ENCODE measurements around the gene OR51M1.
"Not testable (repeated sequence)": the region's sequence is repeated elsewhere in the genome, so short reads cannot be mapped to it uniquely, and the experiment has no call there.

OR51M1 gene, protein sequence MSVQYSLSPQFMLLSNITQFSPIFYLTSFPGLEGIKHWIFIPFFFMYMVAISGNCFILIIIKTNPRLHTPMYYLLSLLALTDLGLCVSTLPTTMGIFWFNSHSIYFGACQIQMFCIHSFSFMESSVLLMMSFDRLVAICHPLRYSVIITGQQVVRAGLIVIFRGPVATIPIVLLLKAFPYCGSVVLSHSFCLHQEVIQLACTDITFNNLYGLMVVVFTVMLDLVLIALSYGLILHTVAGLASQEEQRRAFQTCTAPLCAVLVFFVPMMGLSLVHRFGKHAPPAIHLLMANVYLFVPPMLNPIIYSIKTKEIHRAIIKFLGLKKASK

DNA sequence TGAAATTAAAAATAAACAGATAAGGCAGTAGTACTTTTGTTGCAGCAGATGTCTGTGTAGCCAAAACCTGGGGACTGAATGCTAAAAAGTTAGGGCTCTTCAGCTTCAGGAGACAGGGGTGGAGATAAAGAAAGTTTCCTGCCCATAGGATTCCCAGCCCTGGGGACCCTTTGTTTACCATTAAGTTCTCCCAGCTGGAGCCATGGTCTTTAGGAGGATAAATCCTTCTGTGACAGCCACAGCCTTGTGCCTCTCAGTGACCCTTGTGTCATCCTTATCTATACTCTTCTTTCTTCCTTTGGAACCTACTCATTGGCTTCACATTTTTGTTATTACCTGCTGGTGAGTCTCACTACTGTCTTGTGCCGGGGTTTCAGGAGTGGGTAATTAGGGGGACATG lies at the start of gene OR51M1:
OR51M1 (plus strand) TSS at position 237 of the 400 bp plus-strand sequence. CDS start 5,587 bp downstream, outside the sequence.
- DNase-seq (ENCODE audit: low read depth) = no peak

DNA sequence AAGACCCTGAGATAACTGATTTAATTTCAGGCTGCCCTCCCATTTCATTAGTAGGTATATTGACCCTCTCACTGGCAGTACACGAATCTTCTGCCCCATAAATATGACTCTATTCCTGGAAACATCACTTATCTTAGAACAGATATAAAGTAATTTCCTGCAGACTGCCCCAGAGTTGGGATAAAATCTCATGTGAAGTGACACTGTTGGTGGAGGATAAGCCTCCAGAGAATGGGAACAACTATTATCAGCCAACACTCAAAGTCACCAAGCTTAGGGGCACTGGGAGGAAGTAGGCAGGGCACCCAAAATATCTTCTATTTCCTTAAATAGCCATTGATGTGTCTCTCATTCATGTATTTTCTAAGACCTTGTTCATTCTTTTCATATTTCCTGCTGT lies 48.4 kb upstream of the OR51M1 start:
- no peak for DNase-seq (ENCODE audit: low read depth)

DNA sequence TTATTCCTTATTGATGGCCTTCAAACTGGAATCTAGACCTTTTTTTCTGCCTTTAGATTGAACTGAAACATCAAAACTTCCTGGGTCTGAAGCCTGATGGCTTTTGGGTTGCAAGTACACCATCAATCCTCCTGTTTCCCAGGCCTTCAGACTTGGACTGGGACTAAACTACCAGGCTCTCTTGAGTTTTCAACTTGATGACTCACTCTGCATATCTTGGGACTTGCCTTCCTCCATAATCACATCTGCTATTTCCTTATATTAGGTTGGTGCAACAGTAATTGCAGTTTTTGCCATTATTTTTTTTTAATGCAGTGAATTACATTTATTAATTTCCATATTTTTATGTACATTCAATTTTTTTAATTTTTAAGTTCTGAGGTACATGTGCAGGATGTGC lies 47.3 kb upstream of the OR51M1 start:
- no peak for DNase-seq (ENCODE audit: low read depth)

DNA sequence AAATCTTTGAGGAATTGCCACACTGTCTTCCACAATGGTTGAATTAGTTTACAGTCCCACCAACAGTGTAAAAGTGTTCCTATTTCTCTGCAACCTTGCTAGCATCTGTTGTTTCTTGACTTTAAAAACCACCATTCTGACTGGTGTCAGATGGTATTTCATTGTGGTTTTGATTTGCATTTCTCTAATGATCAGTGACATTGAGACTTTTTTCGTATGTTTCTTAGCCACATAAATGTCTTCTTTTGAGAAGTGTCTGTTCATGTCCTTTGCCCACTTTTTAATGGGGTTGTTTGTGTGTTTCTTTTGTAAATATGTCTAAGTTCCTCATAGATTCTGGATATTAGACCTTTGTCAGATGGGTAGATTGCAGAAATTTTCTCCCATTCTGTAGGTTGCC lies 46.4 kb upstream of the OR51M1 start:
- DNase-seq (ENCODE audit: low read depth) = not testable (repeated sequence)

DNA sequence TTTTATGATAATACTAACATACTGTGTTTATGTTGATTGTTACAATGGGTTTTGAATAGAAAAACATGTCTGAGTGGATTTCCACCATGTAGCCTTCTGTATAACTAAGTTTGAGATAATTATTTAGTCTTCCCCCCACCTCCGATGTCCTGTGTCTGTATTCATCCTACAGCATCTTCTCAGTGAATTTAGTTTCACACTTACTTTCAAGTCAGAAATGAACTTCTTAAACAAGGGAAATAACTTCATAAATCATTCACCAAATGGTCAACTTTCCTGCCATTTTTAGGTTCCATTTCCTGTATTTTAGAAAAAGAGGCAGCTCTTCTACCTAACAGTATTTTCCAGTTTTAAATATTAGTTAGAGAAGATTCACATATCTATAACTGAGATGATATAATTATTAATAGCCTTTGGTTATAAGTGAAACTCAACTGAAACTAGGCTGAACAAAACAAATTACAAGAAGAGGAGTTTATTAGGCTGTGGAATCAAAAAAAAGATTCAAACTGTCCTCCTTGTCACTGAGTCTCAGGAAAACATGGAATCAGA lies 43.8 kb upstream of the OR51M1 start:
- DNase-seq (ENCODE audit: low read depth) = no peak

DNA sequence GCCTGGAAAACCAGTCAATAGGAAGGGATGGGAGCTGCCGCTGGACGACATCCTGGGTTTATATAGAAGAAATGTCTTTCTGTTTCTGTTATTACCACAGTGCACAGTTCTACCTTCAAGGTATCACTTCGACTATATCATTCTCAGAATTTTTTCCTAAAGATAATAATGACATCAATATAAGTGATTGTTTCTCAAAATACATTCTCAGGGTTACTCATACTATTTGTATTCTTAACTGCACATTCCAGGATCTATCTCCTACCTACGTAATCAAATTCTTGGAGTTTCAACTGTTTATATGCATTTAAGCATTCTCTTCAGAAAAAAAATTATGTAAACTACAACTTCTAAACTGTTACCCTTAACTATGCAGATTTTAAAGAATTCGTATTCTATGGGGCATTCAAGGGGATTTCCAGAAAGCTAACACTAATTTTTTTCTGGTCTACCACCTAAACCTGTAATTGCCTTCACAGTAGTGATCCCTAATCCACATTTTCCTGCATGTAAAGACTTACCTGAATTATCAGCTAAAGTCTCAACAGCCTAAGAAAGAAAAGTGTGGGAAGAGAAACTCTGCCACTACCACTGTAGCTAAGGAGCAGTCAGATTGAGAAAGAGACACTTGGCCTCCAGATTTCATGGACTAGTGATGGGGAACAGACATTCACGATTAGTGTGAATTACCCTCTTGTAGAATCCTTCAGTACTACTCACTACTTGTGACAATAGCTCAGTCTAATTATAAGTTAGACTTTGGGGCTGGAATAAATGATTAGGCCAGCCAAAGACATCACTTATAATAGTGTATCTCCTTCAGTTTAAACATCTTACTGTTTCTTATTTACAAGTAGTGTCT lies 39.9 kb upstream of the OR51M1 start, which contains the start of gene OR51B5:
OR51B5 (minus strand) TSS at position 51 of the 862 bp plus-strand sequence; CDS start at position 51, 0 bp downstream.
- DNase-seq (ENCODE audit: low read depth) = no peak

DNA sequence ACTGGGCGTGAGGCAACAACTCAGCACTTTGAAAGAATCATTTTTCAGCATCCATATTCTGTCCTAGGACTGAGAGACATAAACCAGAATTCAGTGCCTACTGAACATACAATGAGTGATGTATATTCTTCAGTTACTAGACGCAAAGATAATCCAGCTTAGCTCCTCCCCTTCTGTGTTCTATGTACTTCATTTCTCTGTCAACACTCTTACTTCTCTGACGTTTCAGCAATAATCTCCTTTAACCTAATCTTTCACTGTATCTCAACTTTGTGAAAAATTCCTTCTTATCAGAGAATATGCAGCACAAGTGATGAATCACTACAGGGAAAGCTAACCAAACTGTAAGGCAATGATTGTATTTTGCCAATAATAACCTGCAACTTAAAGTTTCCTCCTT lies 37.8 kb upstream of the OR51M1 start:
- DNase-seq (ENCODE audit: low read depth) = no peak

DNA sequence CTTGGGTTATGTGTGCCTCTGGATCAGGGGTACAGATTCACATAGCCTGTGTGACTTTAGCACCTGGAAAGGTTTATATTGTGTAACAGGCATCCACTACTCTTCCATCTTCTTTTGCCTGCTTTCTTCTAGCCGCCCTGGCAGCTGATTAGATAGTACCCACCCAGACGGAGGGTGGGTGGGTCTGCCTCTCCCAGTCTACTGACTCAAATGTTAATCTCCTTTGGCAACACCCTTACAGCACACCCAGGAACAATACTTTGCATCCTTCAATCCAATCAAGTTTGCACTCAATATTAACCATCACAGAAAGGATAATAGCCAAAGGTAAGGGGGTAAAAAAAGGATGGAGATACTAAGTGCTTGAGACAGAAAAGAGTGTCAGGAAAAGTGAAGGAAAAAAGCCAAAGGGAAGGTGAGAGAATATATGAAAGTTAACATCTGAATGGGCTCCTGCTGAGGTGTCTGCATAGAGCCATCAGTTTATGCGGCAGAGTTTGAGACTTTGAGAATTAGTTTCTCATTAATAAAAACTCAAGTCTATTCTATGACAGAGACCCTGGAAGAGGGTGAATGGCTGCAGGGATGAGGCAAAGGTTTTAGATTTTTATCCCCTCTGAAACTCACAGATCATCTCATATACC lies 34.9 kb upstream of the OR51M1 start:
- no peak for DNase-seq (ENCODE audit: low read depth)

DNA sequence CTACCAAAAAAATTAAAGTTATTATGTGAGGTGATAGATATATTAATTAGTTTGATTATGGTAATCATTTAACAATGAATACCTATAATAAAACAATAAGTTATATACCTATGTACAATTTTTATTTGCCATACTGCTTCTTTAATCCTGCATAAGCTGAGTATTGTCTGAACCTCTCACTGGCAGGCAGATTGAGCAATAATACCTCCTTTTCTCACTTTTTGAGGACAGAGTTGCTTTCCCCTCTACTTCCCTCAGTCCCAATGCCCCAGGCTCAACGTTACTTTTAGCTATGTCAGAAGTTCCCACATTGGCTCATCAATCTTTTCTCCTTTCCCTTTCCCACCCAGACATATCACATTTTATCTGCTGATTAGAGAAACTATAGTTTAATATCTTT lies 34.1 kb upstream of the OR51M1 start:
- DNase-seq (ENCODE audit: low read depth) = no peak

DNA sequence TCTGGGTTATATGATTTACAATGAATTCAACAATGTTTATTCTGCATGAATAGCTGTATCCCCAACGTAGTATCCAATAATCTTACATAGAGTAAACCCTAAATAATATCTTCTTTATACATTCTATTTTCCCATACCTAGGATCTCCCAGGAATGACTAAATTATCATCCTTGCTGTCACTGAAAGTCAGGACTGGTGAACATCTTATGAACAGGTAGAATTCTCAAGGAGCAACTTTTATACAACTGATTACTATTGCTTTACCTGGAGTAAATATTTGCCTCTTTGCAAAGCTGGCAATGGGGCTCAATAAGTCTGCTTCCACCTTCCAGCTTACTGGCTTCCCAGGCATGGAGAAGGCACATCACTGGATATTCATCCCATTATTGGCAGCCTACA lies 32.4 kb upstream of the OR51M1 start, which contains the start of gene OR51B6:
OR51B6 (plus strand) TSS at position 301 of the 400 bp plus-strand sequence; CDS start at position 301, 0 bp downstream.
- DNase-seq (ENCODE audit: low read depth) = no peak

DNA sequence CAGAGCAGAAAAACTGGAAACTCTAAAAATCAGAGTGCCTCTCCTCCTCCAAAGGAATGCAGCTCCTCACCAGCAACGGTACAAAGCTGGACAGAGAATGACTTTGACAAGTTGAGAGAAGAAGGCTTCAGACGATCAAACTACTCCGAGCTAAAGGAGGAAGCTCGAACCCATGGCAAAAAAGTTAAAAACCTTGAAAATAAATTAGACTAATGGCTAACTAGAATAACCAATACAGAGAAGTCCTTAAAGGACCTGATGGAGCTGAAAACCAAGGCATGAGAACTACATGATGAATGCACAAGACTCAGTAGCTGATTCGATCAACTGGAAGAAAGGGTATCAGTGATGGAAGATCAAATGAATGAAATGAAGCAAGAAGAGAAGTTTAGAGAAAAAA lies 27.6 kb upstream of the OR51M1 start:
- DNase-seq (ENCODE audit: low read depth) = not testable (repeated sequence)

DNA sequence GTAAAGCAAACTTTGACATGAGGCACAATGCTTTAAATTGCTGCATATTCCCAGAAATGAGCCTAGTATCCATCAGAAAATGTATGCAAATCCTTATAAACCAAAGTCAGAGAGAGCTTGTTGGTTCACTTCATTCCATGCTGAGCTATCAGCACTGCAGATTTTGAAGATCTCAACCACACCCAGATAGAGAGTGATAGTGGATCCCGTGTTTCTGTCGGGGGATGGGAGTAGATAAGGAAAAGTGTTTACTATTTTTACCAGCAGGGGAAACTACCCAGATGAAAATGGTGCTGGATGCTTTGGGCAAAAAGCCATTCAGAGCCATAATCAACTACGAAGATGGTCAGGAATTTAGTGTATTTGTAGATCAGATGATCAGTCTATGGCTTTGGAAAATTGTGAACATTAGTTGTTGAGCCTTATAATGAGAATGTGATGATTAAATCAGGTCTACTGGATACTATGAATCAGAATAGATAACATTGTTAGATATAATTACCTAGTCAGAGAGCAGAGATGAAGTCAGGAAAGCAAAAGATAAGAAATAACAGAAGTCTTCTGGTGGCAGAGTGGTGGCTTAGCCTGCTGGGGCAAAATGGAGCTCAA lies 21.5 kb upstream of the OR51M1 start:
- DNase-seq (ENCODE audit: low read depth) = no peak

DNA sequence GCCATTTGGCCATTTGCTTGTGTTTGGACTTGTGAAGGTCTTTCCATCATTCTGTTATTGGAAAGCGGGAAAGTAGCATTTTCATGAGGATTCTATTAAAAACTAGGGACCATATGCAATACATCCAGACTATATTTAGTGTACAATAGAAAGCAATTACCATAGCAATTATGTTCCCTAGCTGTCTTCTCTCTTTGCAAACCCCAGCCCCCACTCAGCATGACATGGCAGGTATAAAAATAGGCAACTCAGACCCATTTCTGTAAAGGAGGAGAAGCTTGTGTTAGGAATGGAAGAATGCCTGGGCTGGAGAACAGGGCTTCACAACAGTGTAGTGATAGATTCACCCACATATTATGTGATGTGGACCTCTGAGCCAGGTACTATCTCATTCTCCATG lies 19.9 kb upstream of the OR51M1 start:
- DNase-seq (ENCODE audit: low read depth) = no peak

DNA sequence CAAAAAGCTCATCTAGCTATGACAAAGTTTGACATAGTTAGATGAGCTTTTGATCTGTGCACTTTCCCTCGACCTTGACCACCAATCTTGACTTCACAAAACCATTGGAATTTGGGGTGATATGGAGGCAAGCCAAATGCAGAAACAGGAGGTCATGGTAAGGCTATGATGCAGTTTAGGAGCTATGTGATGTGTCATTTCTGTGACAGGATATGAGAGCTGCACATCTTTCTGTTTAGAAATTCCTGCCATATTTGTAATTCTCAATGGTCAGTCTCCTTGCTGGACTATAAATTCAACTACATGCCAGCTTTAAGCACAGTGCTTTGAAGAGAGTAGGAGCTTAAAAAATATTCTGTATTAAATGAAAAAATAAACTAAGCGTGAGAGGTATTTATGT lies 19.4 kb upstream of the OR51M1 start:
- DNase-seq (ENCODE audit: low read depth) = no peak

DNA sequence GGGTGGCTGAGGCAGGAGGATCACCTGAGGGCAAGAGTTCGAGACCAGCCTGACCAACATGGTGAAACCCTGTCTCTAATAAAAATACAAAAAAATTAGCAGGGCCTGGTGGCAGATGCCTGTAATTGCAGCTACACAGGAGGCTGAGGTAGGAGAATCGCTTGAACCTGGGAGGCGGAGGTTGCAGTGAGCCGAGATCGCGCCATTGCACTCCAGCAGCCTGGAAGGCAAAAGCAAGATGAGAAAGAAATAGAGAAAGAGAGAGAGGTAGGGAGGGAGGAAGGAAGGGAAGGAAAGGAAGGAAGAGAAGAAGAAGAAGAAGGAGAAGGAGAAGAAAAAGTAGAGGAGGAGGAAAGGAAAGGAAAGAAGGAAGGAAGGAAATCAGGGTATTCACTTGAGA lies 17.2 kb upstream of the OR51M1 start:
- not testable (repeated sequence) for DNase-seq (ENCODE audit: low read depth)

DNA sequence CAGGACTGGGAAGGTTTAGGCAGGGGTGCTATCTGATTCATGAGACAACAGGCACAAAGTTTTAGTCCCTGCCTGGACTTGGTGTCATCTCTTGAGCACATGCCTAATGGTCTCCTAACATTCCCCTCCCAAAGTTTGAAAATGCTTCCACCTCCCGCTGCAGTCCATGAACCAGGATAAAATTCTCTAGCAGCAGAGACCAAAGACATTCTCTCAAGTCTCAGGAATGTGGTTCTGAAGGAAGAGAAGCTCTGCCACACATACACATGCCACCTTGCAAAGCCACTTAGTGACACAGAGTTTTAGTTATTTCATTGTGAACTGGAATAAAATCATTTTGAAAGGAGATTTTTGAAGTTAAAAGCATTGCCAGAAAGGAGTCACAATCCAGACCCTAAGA lies 16.8 kb upstream of the OR51M1 start:
- DNase-seq (ENCODE audit: low read depth) = no peak

DNA sequence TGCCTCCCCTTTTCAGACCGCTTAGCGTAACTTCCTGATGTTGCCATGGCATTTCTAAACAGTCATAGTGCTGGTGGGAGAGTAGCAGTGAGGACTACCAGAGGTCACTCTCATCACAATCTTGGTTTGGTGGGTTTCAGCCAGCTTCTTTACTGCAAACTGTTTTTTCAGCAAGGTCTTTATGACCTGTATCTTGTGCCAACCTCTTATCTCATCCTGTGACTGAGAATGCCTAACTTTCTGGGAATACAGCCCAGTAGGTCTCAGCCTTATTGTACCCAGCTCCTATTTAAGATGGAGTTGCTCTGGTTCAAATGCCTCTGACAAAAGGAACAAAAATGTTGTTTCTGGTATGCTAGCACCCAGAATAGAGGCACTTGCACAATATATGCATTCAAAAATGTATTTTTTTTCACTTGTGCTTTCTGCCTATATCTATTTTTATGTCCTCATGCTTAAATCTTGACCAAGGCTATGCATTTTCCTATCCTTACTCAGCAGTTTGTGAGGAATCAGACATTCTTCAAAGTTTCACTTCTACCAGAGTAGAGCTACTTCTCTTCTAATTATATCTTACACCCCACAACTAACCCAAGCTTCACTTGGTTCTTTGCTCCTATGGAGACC lies 16.1 kb upstream of the OR51M1 start:
- DNase-seq (ENCODE audit: low read depth) = no peak

DNA sequence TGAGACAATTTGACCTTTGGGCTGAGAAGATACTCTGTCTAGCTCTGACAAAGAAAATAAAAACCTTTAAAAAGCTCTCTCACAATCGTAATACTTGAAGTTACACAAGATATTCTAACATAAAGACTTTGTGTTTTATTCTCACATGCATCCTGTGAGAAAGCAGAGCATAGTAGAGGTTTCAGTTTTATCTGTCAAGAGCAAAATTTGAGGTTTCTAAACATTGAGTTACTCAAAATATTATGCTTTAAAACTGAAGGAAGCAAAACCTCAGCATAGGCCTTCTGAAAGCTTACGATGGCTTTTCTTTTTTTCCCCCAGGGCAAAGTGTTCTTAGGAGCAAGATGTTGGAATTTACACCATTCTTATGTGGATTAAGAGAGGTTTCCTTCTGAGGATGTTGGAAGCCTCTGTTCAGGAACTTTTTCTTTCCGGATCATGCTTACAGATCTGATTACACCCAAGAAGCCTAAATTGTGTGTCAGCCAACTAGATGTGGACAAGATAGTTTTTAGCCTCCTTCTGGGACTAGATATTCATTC lies 15.0 kb upstream of the OR51M1 start:
- DNase-seq (ENCODE audit: low read depth) = no peak

DNA sequence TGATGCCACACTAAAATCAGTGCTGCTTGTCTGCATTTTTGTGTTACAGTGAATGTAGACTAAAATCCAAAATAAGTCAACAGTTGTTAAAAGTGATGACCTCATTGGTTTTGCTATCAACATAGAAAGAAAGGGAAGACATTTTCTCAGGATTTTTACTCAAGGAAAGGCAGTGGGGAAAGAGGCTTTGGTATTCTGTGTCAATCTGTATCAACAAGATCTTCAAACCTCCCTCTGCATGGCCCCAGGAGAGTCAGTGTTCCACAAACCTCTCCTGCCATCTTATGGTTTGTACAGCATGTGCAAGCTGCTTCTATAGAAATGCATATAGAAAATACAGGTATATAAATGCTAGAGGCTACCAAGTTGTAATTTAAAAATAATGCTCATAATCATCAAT lies 13.8 kb upstream of the OR51M1 start:
- DNase-seq (ENCODE audit: low read depth) = no peak

DNA sequence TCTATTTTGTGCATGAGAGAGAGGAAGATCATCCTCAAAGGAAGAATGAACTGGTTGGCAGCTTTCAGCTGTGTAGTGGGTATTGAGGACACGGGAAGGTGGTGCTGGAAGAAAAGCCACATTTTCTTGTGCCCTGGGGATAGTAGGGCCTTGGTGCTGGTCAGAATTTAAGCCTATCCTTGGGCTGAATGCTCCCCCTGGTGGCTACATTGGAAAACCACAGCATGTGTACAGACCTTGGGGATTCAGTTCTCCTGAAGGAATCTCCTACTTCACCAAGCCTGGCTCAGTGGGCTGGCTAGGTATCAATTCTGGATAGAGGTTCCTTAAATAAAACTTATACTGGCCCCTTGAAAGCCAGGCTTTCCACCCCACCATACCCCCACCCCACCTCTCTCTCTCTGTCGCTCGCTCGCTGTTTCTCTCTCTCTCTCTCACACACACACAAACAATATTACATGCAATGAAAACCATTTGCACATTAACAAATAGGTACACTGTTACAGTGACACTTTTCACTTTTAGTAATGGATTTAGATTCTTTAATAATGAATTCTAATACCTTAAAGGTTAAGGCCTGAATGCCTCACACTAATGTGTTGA lies 2.8 kb upstream of the OR51M1 start:
- DNase-seq (ENCODE audit: low read depth) = no peak

DNA sequence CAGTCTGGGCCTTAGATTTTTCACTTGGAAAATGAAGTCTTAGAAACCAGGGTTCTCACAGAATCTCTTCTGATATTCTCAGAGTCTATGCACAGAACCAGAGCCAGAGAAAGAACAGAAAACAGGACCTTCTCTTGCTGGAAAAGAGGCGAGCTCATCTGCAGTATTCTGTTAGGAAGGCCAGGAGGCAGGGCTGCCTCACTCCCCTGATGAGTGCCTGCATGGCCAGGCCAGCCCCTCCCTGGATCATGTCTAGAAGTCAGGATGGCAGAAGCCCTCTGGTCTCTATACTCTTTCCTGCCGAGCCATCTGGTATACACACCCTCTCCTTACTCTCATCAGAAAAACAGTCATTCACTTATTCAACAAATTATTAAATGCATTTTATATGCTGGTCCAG lies 723 bp downstream of the OR51M1 start:
- no peak for DNase-seq (ENCODE audit: low read depth)

Measured in activated gamma-delta T cell treated with anti-CD3 and anti-CD28 coated beads, Interleukin-2, amount 50 U/mL, for 16 hours (primary cell).